Gastrocnemius medialis (tissue), 4 donors: ENCODE measurements around the gene TTN. TPM values are rescaled to one million over a fixed set of nuclear protein-coding genes. Genes with fewer than 3 reads are reported as not detected.

Experiments used
- ATAC-seq, 2 donors: fragments of 150-250 bp; one replicate each; pipeline ENCODE4 v1.9.1; 2016
- DNase-seq, 2 donors: peaks; one replicate each; pipeline ENCODE4 v3.0.0-alpha.2; 2019
- H3K27ac ChIP-seq, 4 donors: fragments of 200-600 bp; sonication (generic); 1 replicate in 1 of 4; 2 replicates in 3 of 4; pipeline ENCODE4 v1.5.1; 2016 to 2018; ENCODE audit warnings: mild to moderate bottlenecking in 2 of 4, moderate library complexity in 1 of 4
- H3K27me3 ChIP-seq, 3 donors: fragments of 200-600 bp; sonication (generic) in 2 of 3; 1 replicate in 1 of 3; 2 replicates in 2 of 3; pipeline versions ENCODE4 v1.5.1 to v1.6.0; 2016 to 2019; ENCODE audit warnings: mild to moderate bottlenecking in 1 of 3, moderate library complexity in 1 of 3
- H3K36me3 ChIP-seq, 2 donors: fragments of 200-600 bp; sonication (generic) in 1 of 2; one replicate each; pipeline ENCODE4 v1.5.1; 2017 to 2018
- H3K4me1 ChIP-seq, 2 donors: fragments of 200-600 bp; sonication (generic) in 1 of 2; one replicate each; pipeline ENCODE4 v1.5.1; 2016 to 2017; ENCODE audit warnings: mild to moderate bottlenecking in 2 of 2
- H3K4me3 ChIP-seq, 4 donors: fragments of 200-600 bp; sonication (generic) in 3 of 4; 1 replicate in 1 of 4; 2 replicates in 3 of 4; pipeline ENCODE4 v1.5.1; 2016 to 2019; ENCODE audit warnings: mild to moderate bottlenecking in 2 of 4
- H3K9me3 ChIP-seq, 3 donors: fragments of 200-600 bp; sonication (generic) in 2 of 3; 1 replicate in 1 of 3; 2 replicates in 2 of 3; pipeline ENCODE4 v1.5.1; 2016 to 2019
- POLR2A ChIP-seq, 2 donors: fragments of 450-650 bp; IDR thresholded peaks; one replicate each; pipeline ENCODE4 v1.6.1; 2017; ENCODE audit warnings: antibody characterized with exemption in 2 of 2, mild to moderate bottlenecking in 2 of 2, moderate library complexity in 2 of 2
- in situ Hi-C, 4 donors: fragments of 200-750 bp; cut with MboI; loops; one replicate each; pipeline versions ENCODE4 v1.15.0 to v1.8.0; 2017; ENCODE audit warnings: low sequenced_read_pairs in 4 of 4
- intact Hi-C: fragments of 100-400 bp; cut with DNase I; formaldehyde crosslinking; loops from one replicate; pipeline ENCODE4 v1.15.1; 2023; ENCODE audit warnings: low total_unique reads
- total RNA-seq, 4 donors: library from RNA; depleted of rRNA; stranded (reverse); fragments of >200 nt; gene quantifications; one replicate each; pipeline versions ENCODE4 v1.1.0 to v1.2.3, GENCODE V29; 2016
- TF ChIP-seq, protein P1 (sequence below), 5 experiments: fragments of 450-650 bp in 3 of 5; fragments of 200-600 bp in 2 of 5; sonication (generic) in 2 of 5; IDR thresholded peaks in 4 of 5; conservative IDR thresholded peaks in 1 of 5; 1 replicate in 4 of 5; 2 replicates in 1 of 5; pipeline ENCODE4 v1.5.1; 2016 to 2019; ENCODE audit warnings: antibody characterized with exemption in 5 of 5, mild to moderate bottlenecking in 3 of 5, moderate library complexity in 3 of 5

Gene TTN
- total RNA-seq, 4 donors from 2014 or later, result 4,552 to 9,701 (median 7,268) TPM

DNA sequence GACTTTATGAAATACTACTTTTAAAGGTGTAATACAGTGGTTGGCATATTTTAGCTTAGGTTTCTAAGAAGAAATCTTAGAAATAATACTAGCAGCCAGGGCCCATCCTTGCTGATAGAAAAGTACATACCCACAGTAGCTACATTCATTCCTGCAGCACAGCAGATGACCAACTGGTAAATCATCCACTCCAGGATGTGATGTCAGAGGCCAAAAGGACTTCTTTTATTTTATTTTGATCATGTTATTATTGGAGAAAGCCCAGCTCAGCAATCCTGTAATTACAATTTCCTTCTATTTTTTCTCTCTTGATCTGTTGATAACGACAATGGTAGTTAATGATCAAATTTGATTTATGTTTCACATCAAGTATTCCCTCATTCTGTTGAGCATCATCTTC, 18.0 kb upstream of the TTN start:
- no peak for DNase-seq
- intact Hi-C loops, result no loop called here
- Histone ChIP-seq H3K27ac (peak overlapping the region in 1 of 4 donors; percentile 60), H3K4me1 (peaks cover 24 to 51% of the 10 kb centered on the region in 2 donors), H3K4me3 (no peak overlapping the region), H3K9me3 (no peaks in the 10 kb centered on the region), H3K27me3 (no peaks in the 10 kb centered on the region), H3K36me3 (no peaks in the 10 kb centered on the region)
- TF ChIP-seq, protein P1, sequence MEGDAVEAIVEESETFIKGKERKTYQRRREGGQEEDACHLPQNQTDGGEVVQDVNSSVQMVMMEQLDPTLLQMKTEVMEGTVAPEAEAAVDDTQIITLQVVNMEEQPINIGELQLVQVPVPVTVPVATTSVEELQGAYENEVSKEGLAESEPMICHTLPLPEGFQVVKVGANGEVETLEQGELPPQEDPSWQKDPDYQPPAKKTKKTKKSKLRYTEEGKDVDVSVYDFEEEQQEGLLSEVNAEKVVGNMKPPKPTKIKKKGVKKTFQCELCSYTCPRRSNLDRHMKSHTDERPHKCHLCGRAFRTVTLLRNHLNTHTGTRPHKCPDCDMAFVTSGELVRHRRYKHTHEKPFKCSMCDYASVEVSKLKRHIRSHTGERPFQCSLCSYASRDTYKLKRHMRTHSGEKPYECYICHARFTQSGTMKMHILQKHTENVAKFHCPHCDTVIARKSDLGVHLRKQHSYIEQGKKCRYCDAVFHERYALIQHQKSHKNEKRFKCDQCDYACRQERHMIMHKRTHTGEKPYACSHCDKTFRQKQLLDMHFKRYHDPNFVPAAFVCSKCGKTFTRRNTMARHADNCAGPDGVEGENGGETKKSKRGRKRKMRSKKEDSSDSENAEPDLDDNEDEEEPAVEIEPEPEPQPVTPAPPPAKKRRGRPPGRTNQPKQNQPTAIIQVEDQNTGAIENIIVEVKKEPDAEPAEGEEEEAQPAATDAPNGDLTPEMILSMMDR (IDR thresholded peaks at IDR 0.05 in 4 of 5, conservative IDR thresholded peaks at IDR 0.05 in 1 of 5), result no peak
- no peak for TF ChIP-seq POLR2A (IDR thresholded peaks at IDR 0.05)
- in situ Hi-C loops, result no loop called here
- no peak for ATAC-seq

DNA sequence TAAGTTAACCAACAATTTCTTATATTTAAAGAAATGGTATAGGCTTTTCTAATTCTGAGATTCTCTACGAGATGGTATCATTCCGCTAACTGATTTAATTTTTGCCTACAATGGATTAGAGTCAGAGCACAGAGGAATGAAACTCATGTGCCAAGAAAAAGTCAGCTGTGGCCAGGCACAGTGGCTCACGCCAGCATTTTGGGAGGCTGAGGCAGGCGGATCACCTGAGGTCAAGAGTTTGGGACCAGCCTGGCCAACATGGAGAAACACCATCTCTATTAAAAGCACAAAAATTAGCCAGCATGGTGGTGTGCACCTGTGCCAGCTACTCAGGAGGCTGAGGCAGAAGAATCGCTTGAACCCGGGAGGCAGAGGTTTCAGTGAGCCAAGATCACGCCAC, 17.0 kb upstream of the TTN start:
- no peaks in the 10 kb centered on the region for H3K36me3 ChIP-seq
- in situ Hi-C loops, result no loop called here
- H3K27ac ChIP-seq, result peak overlapping the region; percentile 23 to 64 (median 44)
- intact Hi-C loops, result no loop called here
- no peak for TF ChIP-seq POLR2A (IDR thresholded peaks at IDR 0.05)
- TF ChIP-seq, protein P1 (IDR thresholded peaks at IDR 0.05 in 4 of 5, conservative IDR thresholded peaks at IDR 0.05 in 1 of 5), result no peak
- DNase-seq, result peak in 1 of 2 donors; percentile 28
- peaks cover 30 to 52% of the 10 kb centered on the region in 2 donors for H3K4me1 ChIP-seq
- H3K27me3 ChIP-seq, result no peaks in the 10 kb centered on the region
- H3K9me3 ChIP-seq, result no peaks in the 10 kb centered on the region
- ATAC-seq, result no peak
- H3K4me3 ChIP-seq, result no peak overlapping the region

DNA sequence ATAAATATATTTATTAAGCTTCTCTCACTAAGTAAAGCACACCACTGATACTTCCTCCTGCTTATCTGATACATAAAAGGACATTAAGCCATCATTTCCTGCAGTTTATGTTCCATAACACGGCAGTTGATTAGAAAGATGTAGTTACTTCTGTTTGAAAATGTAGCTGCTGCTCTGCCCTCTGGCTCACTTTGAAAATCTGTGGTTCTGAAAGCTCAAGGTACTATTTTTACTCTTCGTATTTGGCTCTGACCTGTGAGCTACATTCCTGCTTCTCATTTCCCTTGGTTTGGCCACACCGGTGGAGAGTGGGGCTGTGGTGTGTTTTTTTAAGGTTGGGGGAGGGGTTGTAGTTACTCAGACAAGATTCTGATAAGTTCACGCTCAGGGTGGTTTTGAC, 12.8 kb upstream of the TTN start:
- TF ChIP-seq, protein P1 (IDR thresholded peaks at IDR 0.05 in 4 of 5, conservative IDR thresholded peaks at IDR 0.05 in 1 of 5), result no peak
- TF ChIP-seq POLR2A (IDR thresholded peaks at IDR 0.05), result no peak
- Histone ChIP-seq H3K4me1 (peaks cover 24 to 38% of the 10 kb centered on the region in 2 donors), H3K27me3 (no peaks in the 10 kb centered on the region), H3K27ac (peak overlapping the region; percentile 72 to 89 (median 80)), H3K9me3 (no peaks in the 10 kb centered on the region), H3K36me3 (no peaks in the 10 kb centered on the region), H3K4me3 (peak overlapping the region; percentile 19 to 33 (median 26))
- intact Hi-C loops (no loop called here), in situ Hi-C loops (no loop called here)
- DNase-seq (peak in 1 of 2 donors; percentile 67), ATAC-seq (peak; percentile 94 to 99)

DNA sequence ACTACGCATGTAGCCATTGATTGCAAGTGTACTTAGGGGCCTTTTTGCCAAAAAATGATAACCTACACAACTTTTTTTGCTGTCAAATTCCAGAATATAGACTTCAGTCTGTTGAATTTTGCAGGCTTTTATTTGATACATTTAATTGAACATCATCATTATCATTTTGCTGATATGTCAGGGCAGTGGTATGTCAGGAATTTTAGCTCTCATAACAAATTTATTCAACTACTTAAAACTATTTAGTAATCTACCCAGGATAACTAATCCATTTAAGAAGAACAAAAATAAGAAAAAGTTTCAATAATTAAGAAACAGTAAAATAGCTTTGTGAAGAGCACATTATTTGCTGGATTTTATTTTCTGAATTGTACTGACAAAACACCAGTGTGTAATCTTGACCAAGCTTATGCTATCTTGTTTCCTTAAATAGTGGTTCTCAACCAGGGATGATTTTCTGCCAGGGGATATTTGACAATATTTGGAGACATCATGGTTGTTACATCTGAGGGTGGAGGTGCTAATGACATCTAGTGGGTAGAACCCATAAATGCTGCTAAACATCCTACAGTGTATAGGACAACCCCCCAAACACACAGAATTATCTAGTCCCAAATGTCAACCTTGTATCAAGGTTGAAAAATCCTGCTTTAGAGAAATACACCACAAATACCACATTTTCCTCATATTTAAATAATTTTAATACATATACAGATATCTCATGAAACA, 12.1 kb upstream of the TTN start:
- intact Hi-C loops (no loop called here), in situ Hi-C loops (no loop called here)
- no peaks in the 10 kb centered on the region for H3K9me3 ChIP-seq
- DNase-seq (no peak), ATAC-seq (peak; percentile 44 to 62)
- H3K36me3 ChIP-seq, result no peaks in the 10 kb centered on the region
- peaks cover 24 to 38% of the 10 kb centered on the region in 2 donors for H3K4me1 ChIP-seq
- peak overlapping the region; percentile 72 to 89 (median 80) for H3K27ac ChIP-seq
- no peaks in the 10 kb centered on the region for H3K27me3 ChIP-seq
- TF ChIP-seq, protein P1 (IDR thresholded peaks at IDR 0.05 in 4 of 5, conservative IDR thresholded peaks at IDR 0.05 in 1 of 5), result no peak
- peak overlapping the region; percentile 19 to 33 (median 26) for H3K4me3 ChIP-seq
